HepG2 (cell line): Measurements from ENCODE around the gene TM2D3.

Source experiments
- ATF1 ChIP-seq: IDR thresholded peaks from 2 replicates; pipeline ENCODE4 v1.6.1; 2016; ENCODE audit warnings: mild to moderate bottlenecking, control low read depth
- HDAC2 ChIP-seq: sonication (generic); formaldehyde crosslinking; IDR thresholded peaks from 2 replicates; pipeline ENCODE4 v1.4.0; 2020; ENCODE audit warnings: missing genetic modification reagents
- MED1 ChIP-seq: sonication (generic); formaldehyde crosslinking; IDR thresholded peaks from 2 replicates; pipeline ENCODE4 v1.4.0; 2020; ENCODE audit warnings: missing genetic modification reagents
- MTF2 ChIP-seq: sonication (generic); formaldehyde crosslinking; IDR thresholded peaks from 2 replicates; pipeline ENCODE4 v1.5.0; 2020; ENCODE audit warnings: missing genetic modification reagents, borderline replicate concordance
- U2AF1 ChIP-seq: fragments of 200-400 bp; formaldehyde crosslinking; optimal IDR thresholded peaks from 2 replicates; pipeline ENCODE3; 2017; ENCODE audit warnings: mild to moderate bottlenecking, low read depth, low read length
- ZNF468 ChIP-seq: sonication (generic); formaldehyde crosslinking; IDR thresholded peaks from 2 replicates; pipeline ENCODE4 v1.8.0; 2022; ENCODE audit warnings: mild to moderate bottlenecking, moderate library complexity, missing genetic modification reagents
- ZNF501 ChIP-seq: sonication (generic); formaldehyde crosslinking; IDR thresholded peaks from 2 replicates; pipeline ENCODE4 v1.5.1; 2020; ENCODE audit warnings: mild to moderate bottlenecking, moderate library complexity, missing genetic modification reagents
- ZNF589 ChIP-seq: sonication (generic); formaldehyde crosslinking; conservative IDR thresholded peaks from 2 replicates; pipeline ENCODE4 v1.8.0; 2022; ENCODE audit warnings: mild to moderate bottlenecking, moderate library complexity, missing genetic modification reagents
- ZNF616 ChIP-seq: sonication (generic); formaldehyde crosslinking; IDR thresholded peaks from 2 replicates; pipeline ENCODE4 v1.5.0; 2020; ENCODE audit warnings: low read depth, mild to moderate bottlenecking, missing genetic modification reagents
- TF ChIP-seq, protein P1 (sequence below): sonication (generic); formaldehyde crosslinking; IDR thresholded peaks from 2 replicates; pipeline ENCODE4 v1.4.0; 2020; ENCODE audit warnings: missing genetic modification reagents
- TF ChIP-seq, protein P2 (sequence below): sonication (generic); formaldehyde crosslinking; IDR thresholded peaks from 2 replicates; pipeline ENCODE4 v1.5.0; 2020; ENCODE audit warnings: mild to moderate bottlenecking, missing genetic modification reagents, moderate library complexity

DNA sequence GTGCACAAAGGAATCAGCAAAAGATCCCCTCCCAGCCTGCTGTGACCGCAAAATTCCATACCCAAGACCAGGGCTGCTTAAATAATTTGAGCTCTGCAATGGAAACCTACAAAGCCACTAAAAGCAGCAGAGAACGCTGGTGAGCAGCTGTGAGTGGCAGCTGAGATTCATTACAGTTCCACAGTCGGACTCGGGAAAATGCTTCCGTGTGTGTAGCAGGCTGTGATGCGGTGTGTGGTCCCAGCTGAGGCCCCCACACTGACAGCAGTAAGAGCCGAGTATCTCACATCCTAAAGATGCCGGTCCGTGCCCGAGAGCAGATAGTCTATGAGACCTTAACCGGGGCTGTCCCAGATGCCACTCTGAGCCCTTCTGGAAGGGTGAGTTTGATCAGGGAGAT lies 37.4 kb downstream of the TM2D3 start:
- TF ChIP-seq ZNF616 (CRISPR knock-in tag) (no peak), ZNF468 (CRISPR knock-in tag) (no peak), MTF2 (CRISPR knock-in tag) (no peak), U2AF1 (no peak), ZNF501 (no peak), ZNF589 (no peak), MED1 (CRISPR knock-in tag) (no peak), HDAC2 (no peak), ATF1 (CRISPR knock-in tag) (no peak)
- TF ChIP-seq, protein P1, sequence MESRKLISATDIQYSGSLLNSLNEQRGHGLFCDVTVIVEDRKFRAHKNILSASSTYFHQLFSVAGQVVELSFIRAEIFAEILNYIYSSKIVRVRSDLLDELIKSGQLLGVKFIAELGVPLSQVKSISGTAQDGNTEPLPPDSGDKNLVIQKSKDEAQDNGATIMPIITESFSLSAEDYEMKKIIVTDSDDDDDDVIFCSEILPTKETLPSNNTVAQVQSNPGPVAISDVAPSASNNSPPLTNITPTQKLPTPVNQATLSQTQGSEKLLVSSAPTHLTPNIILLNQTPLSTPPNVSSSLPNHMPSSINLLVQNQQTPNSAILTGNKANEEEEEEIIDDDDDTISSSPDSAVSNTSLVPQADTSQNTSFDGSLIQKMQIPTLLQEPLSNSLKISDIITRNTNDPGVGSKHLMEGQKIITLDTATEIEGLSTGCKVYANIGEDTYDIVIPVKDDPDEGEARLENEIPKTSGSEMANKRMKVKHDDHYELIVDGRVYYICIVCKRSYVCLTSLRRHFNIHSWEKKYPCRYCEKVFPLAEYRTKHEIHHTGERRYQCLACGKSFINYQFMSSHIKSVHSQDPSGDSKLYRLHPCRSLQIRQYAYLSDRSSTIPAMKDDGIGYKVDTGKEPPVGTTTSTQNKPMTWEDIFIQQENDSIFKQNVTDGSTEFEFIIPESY (CRISPR knock-in tag), result no peak
- TF ChIP-seq, protein P2, sequence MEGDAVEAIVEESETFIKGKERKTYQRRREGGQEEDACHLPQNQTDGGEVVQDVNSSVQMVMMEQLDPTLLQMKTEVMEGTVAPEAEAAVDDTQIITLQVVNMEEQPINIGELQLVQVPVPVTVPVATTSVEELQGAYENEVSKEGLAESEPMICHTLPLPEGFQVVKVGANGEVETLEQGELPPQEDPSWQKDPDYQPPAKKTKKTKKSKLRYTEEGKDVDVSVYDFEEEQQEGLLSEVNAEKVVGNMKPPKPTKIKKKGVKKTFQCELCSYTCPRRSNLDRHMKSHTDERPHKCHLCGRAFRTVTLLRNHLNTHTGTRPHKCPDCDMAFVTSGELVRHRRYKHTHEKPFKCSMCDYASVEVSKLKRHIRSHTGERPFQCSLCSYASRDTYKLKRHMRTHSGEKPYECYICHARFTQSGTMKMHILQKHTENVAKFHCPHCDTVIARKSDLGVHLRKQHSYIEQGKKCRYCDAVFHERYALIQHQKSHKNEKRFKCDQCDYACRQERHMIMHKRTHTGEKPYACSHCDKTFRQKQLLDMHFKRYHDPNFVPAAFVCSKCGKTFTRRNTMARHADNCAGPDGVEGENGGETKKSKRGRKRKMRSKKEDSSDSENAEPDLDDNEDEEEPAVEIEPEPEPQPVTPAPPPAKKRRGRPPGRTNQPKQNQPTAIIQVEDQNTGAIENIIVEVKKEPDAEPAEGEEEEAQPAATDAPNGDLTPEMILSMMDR (CRISPR knock-in tag), result no peak
